Tibial nerve (tissue), 4 donors: ENCODE results near the gene ARGLU1. TPM values are rescaled to one million over a fixed set of nuclear protein-coding genes. Genes with fewer than 3 reads are reported as not detected.

Experiments
- DNase-seq, 2 donors: peaks; one replicate each; pipeline ENCODE4 v3.0.0-alpha.2; 2019; ENCODE audit warnings: low spot score in 2 of 2
- H3K27ac ChIP-seq, 4 donors: fragments of 200-600 bp; sonication (generic) in 3 of 4; one replicate each; pipeline ENCODE4 v1.5.1; 2017 to 2019; ENCODE audit warnings: mild to moderate bottlenecking in 1 of 4
- H3K27me3 ChIP-seq, 2 donors: fragments of 200-600 bp; sonication (generic) in 1 of 2; one replicate each; pipeline versions ENCODE4 v1.5.1 to v1.6.0; 2017 to 2019
- H3K36me3 ChIP-seq, 3 donors: fragments of 200-600 bp; sonication (generic); one replicate each; pipeline ENCODE4 v1.5.1; 2018 to 2019
- H3K4me1 ChIP-seq, 4 donors: fragments of 200-600 bp; sonication (generic) in 3 of 4; one replicate each; pipeline ENCODE4 v1.5.1; 2017 to 2019
- H3K4me3 ChIP-seq, 4 donors: fragments of 200-600 bp; sonication (generic) in 3 of 4; one replicate each; pipeline ENCODE4 v1.5.1; 2017 to 2019; ENCODE audit warnings: mild to moderate bottlenecking in 1 of 4, moderate library complexity in 1 of 4
- H3K9me3 ChIP-seq, 4 donors: fragments of 200-600 bp; sonication (generic) in 3 of 4; one replicate each; pipeline ENCODE4 v1.5.1; 2017 to 2019
- EP300 ChIP-seq, 2 donors: sonication (generic); formaldehyde crosslinking; IDR thresholded peaks; one replicate each; pipeline ENCODE4 v1.6.1; 2017; ENCODE audit warnings: antibody characterized with exemption in 2 of 2, mild to moderate bottlenecking in 1 of 2
- POLR2A ChIP-seq, 2 donors: fragments of 450-650 bp; IDR thresholded peaks; one replicate each; pipeline ENCODE4 v1.6.1; 2017; ENCODE audit warnings: antibody characterized with exemption in 2 of 2, mild to moderate bottlenecking in 2 of 2, moderate library complexity in 2 of 2
- whole genome bisulfite sequencing, 2 donors: methylation state at CpG; one replicate each; pipeline ENCODE4 v1.1.5; 2018; 5-methylcytosine and 5-hydroxymethylcytosine counted together
- total RNA-seq, 4 donors: library from RNA; depleted of rRNA; stranded (reverse); fragments of >200 nt; gene quantifications; one replicate each; pipeline ENCODE4 v1.1.0, GENCODE V29; 2016
- TF ChIP-seq, protein P1 (sequence below), 5 experiments: fragments of 200-600 bp in 3 of 5; fragments of 450-650 bp in 2 of 5; sonication (generic) in 3 of 5; IDR thresholded peaks; one replicate each; pipeline ENCODE4 v1.5.1; 2016 to 2019; ENCODE audit warnings: antibody characterized with exemption in 5 of 5, mild to moderate bottlenecking in 3 of 5, moderate library complexity in 2 of 5

The ARGLU1 gene
- total RNA-seq, 4 donors from 2014 or later, result 115 to 148 (median 138) TPM

- 92 to 94% methylated on average over 8 of the region's 8 CpGs for WGBS, 2 donors
- H3K4me1 ChIP-seq, result peaks cover 0 to 21% (median 0%) of the 10 kb centered on the region in 4 donors
These were observed 41.0 kb downstream of the ARGLU1 start for GRCh38 chr13:106526738-106527444.

DNA sequence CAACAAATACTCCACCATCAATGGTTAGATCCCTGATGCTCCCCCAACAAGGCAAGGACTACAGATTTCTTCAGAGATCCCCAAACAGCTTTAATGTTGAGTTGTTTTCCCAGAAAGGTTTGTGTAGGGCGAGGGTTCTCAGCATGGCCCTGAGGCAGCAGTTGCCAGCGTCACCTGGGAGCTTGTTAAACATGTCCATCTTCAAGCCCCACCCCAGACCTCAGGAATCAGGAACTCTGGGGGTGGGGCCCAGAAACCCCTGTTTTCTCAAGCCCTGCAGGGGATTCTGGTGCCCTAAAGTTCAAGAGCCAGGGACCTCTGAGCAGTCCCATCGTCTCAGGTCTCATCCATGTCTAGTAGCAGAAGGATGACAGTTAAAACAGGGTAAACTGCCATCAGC lies 42.1 kb downstream of the ARGLU1 start:
- Histone ChIP-seq H3K4me3 (no peak overlapping the region), H3K36me3 (no peaks in the 10 kb centered on the region), H3K4me1 (peaks cover 0 to 13% (median 0%) of the 10 kb centered on the region in 4 donors), H3K27me3 (no peaks in the 10 kb centered on the region), H3K9me3 (no peaks in the 10 kb centered on the region), H3K27ac (no peak overlapping the region)
- TF ChIP-seq EP300 (IDR thresholded peaks at IDR 0.05) (no peak), POLR2A (IDR thresholded peaks at IDR 0.05) (no peak)
- TF ChIP-seq, protein P1, sequence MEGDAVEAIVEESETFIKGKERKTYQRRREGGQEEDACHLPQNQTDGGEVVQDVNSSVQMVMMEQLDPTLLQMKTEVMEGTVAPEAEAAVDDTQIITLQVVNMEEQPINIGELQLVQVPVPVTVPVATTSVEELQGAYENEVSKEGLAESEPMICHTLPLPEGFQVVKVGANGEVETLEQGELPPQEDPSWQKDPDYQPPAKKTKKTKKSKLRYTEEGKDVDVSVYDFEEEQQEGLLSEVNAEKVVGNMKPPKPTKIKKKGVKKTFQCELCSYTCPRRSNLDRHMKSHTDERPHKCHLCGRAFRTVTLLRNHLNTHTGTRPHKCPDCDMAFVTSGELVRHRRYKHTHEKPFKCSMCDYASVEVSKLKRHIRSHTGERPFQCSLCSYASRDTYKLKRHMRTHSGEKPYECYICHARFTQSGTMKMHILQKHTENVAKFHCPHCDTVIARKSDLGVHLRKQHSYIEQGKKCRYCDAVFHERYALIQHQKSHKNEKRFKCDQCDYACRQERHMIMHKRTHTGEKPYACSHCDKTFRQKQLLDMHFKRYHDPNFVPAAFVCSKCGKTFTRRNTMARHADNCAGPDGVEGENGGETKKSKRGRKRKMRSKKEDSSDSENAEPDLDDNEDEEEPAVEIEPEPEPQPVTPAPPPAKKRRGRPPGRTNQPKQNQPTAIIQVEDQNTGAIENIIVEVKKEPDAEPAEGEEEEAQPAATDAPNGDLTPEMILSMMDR (IDR thresholded peaks at IDR 0.05), result no peak
- 94 to 95% methylated on average over 3 of the region's 3 CpGs for WGBS, 2 donors
- DNase-seq, result no peak

More at GRCh38 chr13:106526738-106527444, 41.0 kb downstream of the ARGLU1 start:
- Histone ChIP-seq H3K9me3 (no peaks in the 10 kb centered on the region), H3K4me3 (no peak overlapping the region), H3K27me3 (no peaks in the 10 kb centered on the region), H3K36me3 (no peaks in the 10 kb centered on the region), H3K27ac (no peak overlapping the region)
- TF ChIP-seq EP300 (IDR thresholded peaks at IDR 0.05) (no peak), POLR2A (IDR thresholded peaks at IDR 0.05) (no peak)
- TF ChIP-seq, protein P1 (IDR thresholded peaks at IDR 0.05), result no peak
- DNase-seq, result no peak

- no peaks in the 10 kb centered on the region for H3K9me3 ChIP-seq
- no peaks in the 10 kb centered on the region for H3K36me3 ChIP-seq
- WGBS, 2 donors, result 71 to 73% methylated on average over 2 of the region's 2 CpGs
- H3K4me1 ChIP-seq, result peaks cover 0 to 16% (median 0%) of the 10 kb centered on the region in 4 donors
- TF ChIP-seq POLR2A (IDR thresholded peaks at IDR 0.05) (no peak), EP300 (IDR thresholded peaks at IDR 0.05) (no peak)
- TF ChIP-seq, protein P1 (IDR thresholded peaks at IDR 0.05), result no peak
- no peak for DNase-seq
- no peak overlapping the region for H3K27ac ChIP-seq
- no peak overlapping the region for H3K4me3 ChIP-seq
- H3K27me3 ChIP-seq, result no peaks in the 10 kb centered on the region
These were observed 43.8 kb downstream of the ARGLU1 start for GRCh38 chr13:106524108-106524507.

DNA sequence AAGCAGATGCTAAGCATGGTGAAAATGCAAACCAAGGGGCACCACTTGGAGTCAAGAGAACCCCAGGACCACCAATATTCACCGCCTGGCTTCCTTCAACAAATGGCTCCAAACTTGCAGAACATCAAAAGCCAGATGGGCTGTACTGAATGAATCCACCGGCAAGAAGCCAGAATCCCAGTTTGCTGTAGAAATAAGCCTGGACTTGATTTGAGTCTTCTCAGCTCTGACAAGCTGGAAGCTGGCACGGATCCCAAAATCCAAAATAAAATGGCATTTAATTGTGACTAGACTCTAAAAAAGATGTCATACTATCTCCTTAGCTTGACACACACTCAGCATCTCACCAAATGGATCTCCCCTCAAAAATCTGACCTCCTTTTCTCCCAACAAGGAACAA lies 44.4 kb downstream of the ARGLU1 start:
- WGBS, 2 donors, result 48 to 60% methylated on average over 3 of the region's 3 CpGs
- Histone ChIP-seq H3K4me1 (peaks cover 0 to 16% (median 0%) of the 10 kb centered on the region in 4 donors), H3K4me3 (no peak overlapping the region), H3K27ac (no peak overlapping the region), H3K27me3 (no peaks in the 10 kb centered on the region), H3K9me3 (no peaks in the 10 kb centered on the region), H3K36me3 (no peaks in the 10 kb centered on the region)
- TF ChIP-seq EP300 (IDR thresholded peaks at IDR 0.05), result no peak
- TF ChIP-seq, protein P1 (IDR thresholded peaks at IDR 0.05), result no peak
- TF ChIP-seq POLR2A (IDR thresholded peaks at IDR 0.05), result no peak
- DNase-seq, result no peak

- Histone ChIP-seq H3K27me3 (no peaks in the 10 kb centered on the region), H3K4me3 (no peak overlapping the region), H3K9me3 (no peaks in the 10 kb centered on the region), H3K27ac (no peak overlapping the region), H3K36me3 (no peaks in the 10 kb centered on the region), H3K4me1 (peaks cover 0 to 16% (median 0%) of the 10 kb centered on the region in 4 donors)
- DNase-seq, result no peak
- TF ChIP-seq, protein P1 (IDR thresholded peaks at IDR 0.05), result no peak
- TF ChIP-seq EP300 (IDR thresholded peaks at IDR 0.05) (no peak), POLR2A (IDR thresholded peaks at IDR 0.05) (no peak)
- WGBS, 2 donors, result 70 to 72% methylated on average over 7 of the region's 7 CpGs
These were observed 44.9 kb downstream of the ARGLU1 start for GRCh38 chr13:106522898-106523525.
